GM15510 (cell line): Measurements from ENCODE around the gene CEACAM3.

ENCODE experiments used
- POLR2A ChIP-seq: IDR thresholded peaks from 3 replicates; pipeline ENCODE4 v1.6.1; 2011; ENCODE audit warnings: borderline replicate concordance; ENCODE audit not compliant: insufficient read length; ENCODE audit errors: extremely low read depth

CEACAM3 gene

DNA sequence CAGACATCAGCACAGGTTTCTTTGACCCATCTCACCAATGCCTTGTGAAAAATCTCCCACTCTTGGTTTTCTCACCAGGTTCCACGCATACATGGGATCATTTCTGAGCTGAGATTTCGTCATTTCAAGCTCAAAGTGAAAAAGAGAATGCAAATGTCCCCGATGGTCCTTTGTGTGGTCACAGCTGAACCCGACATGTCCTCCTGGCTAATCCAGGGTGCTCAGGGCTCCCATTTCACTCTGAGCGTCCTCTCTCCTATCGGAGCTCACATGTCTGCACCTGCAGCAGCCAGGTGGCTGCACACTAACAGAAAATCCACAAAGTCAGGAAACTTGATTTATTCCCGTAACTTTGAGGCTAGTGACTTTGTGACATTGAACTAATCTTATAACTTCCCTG, 9.3 kb upstream of the CEACAM3 start:
- TF ChIP-seq POLR2A: no peak

DNA sequence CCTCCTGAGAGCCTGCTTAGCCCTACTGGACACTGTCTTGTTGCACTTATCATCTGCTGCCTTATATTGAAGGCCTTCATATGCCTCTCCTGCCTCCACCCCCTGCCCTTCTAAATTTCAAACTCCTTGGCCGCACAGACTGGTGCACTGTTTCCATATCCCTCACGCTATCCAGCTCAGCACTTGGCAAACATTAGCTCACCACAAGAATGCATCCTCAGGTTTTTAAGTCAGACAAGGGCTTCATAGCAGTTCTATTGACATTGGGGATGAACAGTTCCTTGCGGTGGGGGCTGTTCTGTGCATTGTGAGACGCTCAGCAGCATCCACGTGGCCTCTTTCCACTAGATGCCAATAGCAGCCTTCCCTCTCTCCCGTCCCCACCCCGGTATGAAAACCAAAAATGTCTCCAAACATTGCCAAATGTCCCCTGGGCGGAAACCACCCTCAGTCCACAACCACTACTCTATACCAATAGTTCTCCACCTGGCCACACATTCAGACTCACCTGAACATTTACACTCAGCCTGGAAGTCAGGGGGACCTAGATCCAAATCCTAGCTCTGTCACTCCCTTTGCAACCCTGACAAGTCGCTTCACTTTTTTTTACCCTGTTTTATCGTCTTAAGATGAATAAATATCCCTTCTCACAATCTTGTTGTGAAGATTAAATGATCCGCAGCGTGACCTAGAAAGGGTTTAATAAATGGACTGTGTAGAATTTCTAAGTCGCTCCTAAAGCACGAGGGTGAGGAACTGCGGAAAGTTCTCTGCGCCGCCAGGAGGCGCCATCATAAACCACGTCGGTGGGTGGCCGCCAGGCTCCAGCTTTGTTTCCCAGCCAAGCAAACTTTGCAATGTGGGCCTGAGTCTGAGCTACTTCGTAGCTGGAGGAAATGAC, 3.6 kb upstream of the CEACAM3 start:
- no peak for TF ChIP-seq POLR2A

DNA sequence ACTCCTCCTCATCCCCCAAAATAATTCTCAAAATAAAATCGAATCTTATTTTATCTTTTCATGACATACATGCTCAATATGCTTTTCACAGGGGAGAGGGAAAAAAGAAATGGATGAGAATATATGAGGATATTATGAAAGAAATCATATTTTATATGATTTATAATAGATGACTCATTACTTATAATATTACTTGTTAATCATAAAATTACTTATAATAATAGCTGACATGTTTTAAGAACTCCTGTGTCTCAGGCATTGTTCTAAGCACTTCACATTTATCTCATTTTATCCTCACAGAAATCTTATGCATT, 3.0 kb upstream of the CEACAM3 start:
- no peak for TF ChIP-seq POLR2A

DNA sequence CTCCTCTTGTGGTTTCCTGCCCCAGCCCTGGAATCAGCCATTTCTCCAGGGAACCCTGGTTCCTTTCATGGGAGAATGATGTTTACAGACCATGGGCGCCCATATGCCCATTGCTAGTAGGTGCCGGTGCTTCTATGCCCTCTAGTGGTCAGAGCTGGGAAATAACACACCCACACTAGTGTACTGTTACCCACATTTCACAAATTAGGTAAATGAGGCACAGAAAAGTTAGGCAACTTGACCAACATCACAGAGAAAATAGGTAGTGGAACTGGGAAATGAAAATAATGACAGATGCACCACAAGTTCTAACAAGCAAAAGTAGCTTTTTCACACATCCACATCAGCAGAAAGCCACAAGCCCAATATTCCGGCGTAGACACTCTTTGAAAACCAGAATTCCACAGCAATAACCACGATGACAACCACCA, 1.3 kb upstream of the CEACAM3 start:
- TF ChIP-seq POLR2A: no peak

DNA sequence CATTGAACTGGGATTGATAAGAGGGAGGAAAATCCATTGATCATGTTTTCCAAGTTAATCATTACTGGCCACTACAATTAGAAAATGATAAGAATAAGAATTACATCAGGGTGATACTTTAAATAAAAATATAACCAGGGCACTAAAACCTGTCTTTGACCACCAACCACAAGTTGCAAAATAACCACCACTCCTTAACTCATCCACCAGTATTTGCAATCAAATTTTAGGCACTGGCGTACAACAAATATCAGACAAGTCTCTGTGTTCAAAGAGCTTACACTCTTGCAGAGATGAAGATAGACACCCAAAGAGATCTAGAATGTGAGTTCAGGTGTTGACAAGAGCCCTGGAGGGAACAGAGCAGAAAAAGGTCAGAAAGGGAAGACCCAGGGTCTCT, 514 bp downstream of the CEACAM3 start:
- no peak for TF ChIP-seq POLR2A

DNA sequence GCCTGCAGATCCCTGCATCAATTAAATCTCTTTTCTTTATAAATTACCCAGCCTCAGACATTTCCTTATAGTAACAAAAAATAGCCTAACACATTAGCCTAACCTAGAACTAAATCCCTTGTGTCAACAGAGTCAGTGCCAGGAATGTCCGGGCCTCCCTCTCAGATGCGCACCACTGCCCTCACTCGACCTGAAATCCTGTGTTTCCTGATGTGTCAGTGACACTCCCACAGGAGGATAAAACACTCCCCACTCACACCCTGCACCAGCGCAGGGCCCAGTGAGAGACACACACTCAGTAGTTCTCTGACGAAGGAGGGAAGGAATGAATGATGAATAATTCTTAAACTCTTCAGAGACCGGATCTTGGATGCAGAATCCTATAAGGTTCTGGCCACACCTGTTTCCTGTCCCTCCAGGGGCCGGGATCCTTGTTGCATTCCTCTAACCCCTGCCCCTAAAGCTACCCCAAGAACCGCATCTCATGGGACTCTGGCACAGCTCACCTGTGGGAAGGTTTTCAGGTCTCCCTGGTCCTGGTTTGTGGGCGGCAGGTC, 3.1 kb downstream of the CEACAM3 start:
- TF ChIP-seq POLR2A: no peak

DNA sequence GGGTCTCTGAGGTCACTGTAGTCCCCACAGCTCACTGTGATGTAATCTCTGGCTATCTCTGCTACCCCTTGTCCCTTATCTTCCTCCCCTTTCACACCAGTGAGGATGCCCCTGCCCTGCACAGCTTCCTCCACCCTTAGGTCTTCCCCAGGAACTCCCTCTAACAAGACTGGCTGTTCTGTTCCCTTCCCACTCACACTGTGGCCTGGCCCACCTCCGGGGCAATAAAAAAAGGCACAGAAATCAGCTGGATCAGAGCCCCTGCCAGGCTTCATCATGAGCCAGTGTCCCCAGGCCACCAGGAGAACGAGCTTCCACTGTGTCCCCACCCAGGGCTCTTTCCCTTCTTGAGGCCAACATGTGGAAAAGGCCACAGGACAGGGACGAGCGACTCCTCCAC, 4.6 kb downstream of the CEACAM3 start:
- TF ChIP-seq POLR2A: no peak

DNA sequence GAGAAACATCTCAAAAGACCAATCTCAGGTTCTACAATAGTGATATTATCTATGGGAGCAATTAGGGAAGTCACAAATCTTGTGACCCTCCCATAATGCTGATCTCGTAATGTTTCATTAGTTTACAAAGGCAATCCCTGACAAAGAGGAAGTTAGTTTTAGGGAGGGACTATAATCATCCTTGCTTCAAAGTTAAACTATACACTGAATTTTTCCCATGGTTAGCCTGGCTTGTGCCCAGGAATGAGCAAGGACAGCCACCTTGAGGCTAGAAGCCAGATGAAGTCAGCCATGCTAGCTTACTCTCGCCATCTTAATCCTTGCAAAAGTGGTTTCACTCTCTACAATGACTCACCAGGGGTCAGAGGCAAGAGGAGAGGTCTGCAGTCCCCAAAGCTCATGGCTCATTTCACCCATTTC, 5.4 kb downstream of the CEACAM3 start:
- no peak for TF ChIP-seq POLR2A

DNA sequence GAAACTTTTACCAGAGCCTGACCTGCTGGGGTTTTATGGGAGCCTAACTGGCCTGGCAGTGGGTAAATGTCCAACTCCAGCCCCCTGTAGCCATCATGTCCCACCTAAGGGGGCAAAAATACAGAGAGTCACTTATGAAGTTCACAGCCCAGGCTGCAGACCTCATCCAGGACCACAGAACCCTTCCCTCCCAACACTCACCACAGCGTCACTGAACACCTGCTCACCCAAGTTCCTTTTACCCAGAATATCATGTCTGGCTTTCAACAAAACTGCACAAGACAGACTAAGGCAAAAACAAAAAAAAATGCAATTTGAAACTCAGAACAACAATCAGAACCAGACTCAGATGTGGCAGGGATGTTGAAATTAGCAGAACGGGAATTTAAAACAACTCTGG, 6.4 kb downstream of the CEACAM3 start:
- no peak for TF ChIP-seq POLR2A

DNA sequence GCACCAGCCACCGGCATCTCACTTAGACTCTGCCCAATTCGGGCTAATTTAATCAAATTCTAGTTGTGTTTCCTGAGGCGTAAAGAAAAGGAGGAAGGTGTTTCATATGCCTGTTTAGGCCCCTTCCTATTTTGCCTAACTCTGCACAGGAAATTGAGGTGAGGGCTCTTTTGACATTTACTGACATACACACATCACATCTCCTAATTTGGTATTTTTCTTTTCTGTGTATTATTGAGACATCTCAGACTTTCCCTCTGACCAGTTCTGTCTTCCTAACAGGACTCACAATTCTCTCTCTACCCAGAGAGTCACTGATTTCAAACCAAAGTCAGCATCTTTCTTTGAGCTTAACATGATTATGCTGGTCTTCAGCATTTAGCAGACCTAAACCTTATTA, 7.9 kb downstream of the CEACAM3 start:
- TF ChIP-seq POLR2A: no peak

DNA sequence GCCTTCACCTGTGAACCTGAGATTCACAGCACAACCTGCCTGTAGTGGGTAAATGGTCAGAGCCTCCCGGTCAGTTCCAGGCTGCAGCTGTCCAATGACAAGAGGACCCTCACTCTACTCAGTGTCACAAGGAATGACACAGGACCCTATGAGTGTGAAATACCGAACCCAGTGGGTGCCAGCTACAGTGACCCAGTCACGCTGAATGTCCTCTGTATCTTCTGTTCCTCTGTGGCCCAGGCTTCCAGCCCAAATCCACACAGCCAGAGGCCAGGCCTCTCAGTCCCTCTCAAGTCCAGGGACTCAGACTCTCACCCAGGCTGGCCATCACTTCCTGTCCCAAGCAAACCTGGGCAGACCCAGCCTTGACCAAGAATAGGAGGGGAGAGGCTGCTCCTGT, 10.8 kb downstream of the CEACAM3 start:
- no peak for TF ChIP-seq POLR2A

DNA sequence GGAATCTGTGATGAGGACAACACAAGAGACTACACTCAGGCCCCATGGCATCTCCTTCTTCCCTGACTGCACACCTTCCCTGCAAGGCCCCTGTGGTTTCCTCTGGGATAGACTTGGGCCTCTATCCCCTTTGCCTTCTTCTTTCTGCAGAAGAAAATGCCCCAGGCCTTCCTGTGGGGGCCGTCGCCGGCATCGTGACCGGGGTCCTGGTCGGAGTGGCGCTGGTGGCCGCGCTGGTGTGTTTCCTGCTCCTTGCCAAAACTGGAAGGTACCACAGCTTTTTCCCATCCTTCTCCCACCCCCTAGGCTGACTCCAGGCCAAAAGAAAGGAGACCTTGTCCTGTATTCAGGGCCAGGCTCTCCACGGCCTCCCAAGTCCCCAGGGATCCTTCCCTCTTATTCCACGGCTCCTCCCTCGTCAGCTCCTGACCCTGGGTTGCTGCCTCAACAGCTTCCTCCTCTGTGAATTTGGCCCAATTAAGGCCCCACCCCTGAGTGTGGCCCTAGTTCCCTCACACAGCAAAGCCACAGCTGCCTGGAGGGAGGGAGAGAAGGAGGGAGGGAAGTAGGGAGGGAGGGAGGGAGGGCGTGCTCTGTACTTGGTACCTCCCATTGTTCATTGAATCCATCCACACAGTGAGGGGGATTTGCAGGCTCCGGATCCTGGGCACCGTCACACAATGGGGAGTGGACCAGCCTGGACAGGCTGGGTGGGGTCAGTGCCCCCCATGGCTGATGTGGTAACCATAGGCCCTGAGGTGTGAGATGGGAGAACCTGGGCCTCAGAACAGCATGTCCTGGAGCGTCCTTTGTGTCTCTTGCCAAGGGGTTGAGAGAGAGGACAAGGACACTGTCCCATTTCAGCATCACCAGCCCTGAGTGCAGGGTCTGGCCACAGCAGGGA, 12.5 kb downstream of the CEACAM3 start:
- no peak for TF ChIP-seq POLR2A

DNA sequence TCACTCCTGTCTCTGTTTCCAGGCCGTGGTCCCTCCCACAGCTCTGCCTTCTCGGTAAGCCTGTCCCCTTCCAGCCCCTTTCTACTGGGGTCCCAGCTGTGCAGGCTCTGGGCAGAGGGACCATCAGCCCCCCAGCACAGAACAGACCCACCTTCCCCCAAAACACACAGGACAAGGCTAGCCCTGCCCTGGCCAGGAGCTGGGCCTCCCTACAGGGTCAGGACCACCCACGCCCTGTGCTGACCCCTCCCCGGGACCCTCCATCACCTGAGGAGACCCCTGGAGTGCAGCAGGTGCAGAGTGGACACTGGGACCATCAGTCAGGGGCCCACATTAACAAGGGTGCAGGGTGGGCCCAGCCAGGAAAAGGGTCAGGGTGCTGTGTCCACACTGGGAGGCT, 13.9 kb downstream of the CEACAM3 start:
- no peak for TF ChIP-seq POLR2A

DNA sequence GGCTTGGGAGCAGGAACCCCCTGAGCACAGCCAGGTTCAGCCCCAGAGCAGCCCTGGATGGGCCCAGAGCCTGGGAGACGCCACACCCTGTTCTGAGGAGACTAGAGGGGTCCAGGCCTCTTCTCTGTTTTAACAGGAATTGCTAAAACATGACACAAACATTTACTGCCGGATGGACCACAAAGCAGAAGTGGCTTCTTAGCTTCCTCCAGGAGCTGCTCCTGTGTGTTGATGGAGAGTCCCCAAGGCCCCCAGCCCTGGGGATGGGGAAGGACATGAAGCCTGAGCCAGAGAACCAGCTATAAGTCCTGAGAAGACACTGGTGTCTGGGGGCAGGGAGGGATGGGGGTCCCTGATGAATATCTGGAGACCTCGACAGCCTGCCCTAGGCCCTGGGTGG, 14.6 kb downstream of the CEACAM3 start:
- TF ChIP-seq POLR2A: no peak

DNA sequence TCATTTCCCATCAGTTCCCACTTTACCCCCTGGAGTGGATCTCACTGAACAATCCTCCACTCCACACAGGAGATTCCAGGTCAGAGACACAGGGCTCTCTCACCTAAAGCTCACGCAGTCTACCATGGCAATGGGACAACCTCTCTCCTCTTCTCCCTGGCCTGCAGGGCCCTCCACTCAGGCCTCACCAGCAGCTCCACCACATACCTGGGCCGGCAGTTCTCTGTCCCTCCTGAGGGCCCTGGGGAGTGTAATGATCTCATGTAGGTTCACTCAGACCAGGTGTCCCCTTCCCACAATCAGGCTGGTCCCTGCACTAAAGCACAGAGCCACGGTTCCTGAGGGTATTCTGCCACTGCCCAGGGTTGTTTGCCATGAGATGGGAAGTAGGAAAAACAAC, 15.6 kb downstream of the CEACAM3 start:
- no peak for TF ChIP-seq POLR2A
